Jurkat, Clone E6-1 (cell line): ENCODE measurements around the gene SRSF8.

Experiments used
- DNase-seq: peaks from one replicate; pipeline ENCODE4 v3.0.0-alpha.2; 2011; ENCODE audit warnings: low read depth, low spot score
- H3K4me3 ChIP-seq: 2 replicates; pipeline ENCODE4 v1.5.1; 2011; ENCODE audit warnings: mild to moderate bottlenecking, low read length, control low read depth, moderate library complexity

The SRSF8 gene

GRCh38 chr11:95067039-95067840, 521 bp downstream of the SRSF8 start:
- peak; percentile 50 for DNase-seq
- H3K4me3 ChIP-seq, result peak overlapping the region; percentile 86

GRCh38 chr11:95067841-95068219, 1.1 kb downstream of the SRSF8 start:
- no peak for DNase-seq
- H3K4me3 ChIP-seq, result peak overlapping the region; percentile 86

- DNase-seq, result peak; percentile 90
- peak overlapping the region; percentile 86 for H3K4me3 ChIP-seq
These were observed 1.8 kb downstream of the SRSF8 start for GRCh38 chr11:95068549-95068948.

- no peak overlapping the region for H3K4me3 ChIP-seq
- DNase-seq, result no peak
These were observed 3.8 kb downstream of the SRSF8 start for GRCh38 chr11:95070471-95070870.

- no peak for DNase-seq
- no peak overlapping the region for H3K4me3 ChIP-seq
These were observed 6.2 kb downstream of the SRSF8 start for GRCh38 chr11:95072948-95073347.

GRCh38 chr11:95074792-95075563, 8.3 kb downstream of the SRSF8 start:
- no peak overlapping the region for H3K4me3 ChIP-seq
- no peak for DNase-seq

GRCh38 chr11:95076416-95076815, 9.7 kb downstream of the SRSF8 start:
- no peak overlapping the region for H3K4me3 ChIP-seq
- no peak for DNase-seq

- H3K4me3 ChIP-seq, result no peak overlapping the region
- peak; percentile 75 for DNase-seq
These were observed 10.3 kb downstream of the SRSF8 start for GRCh38 chr11:95076981-95077380.

GRCh38 chr11:95078526-95078925, 11.8 kb downstream of the SRSF8 start:
- H3K4me3 ChIP-seq, result no peak overlapping the region
- no peak for DNase-seq

GRCh38 chr11:95081010-95081409, 14.3 kb downstream of the SRSF8 start:
- no peak for DNase-seq
- H3K4me3 ChIP-seq, result no peak overlapping the region

GRCh38 chr11:95081412-95081811, 14.7 kb downstream of the SRSF8 start:
- H3K4me3 ChIP-seq, result no peak overlapping the region
- DNase-seq, result no peak

GRCh38 chr11:95082576-95083001, 15.9 kb downstream of the SRSF8 start:
- H3K4me3 ChIP-seq, result no peak overlapping the region
- no peak for DNase-seq

- no peak overlapping the region for H3K4me3 ChIP-seq
- no peak for DNase-seq
These were observed 17.8 kb downstream of the SRSF8 start for GRCh38 chr11:95084509-95084908.

- no peak for DNase-seq
- H3K4me3 ChIP-seq, result no peak overlapping the region
These were observed 18.5 kb downstream of the SRSF8 start for GRCh38 chr11:95085117-95085816.

GRCh38 chr11:95086151-95086550, 19.4 kb downstream of the SRSF8 start:
- no peak overlapping the region for H3K4me3 ChIP-seq
- DNase-seq, result no peak

GRCh38 chr11:95086836-95087570, 20.3 kb downstream of the SRSF8 start:
- no peak for DNase-seq
- no peak overlapping the region for H3K4me3 ChIP-seq

GRCh38 chr11:95088946-95089619, 22.4 kb downstream of the SRSF8 start:
- peak overlapping the region; percentile 57 for H3K4me3 ChIP-seq
- DNase-seq, result no peak

- peak within 1 kb of the TSS; percentile 66 for H3K4me3 ChIP-seq
- DNase-seq, result peak; percentile 63
These were observed 23.2 kb downstream of the SRSF8 start, which contains the start of gene ENDOD1 for GRCh38 chr11:95089620-95090542. Gene ENDOD1 (plus strand): TSS chr11:95089846. CDS start chr11:95089928, 82 bp downstream.
